Right lobe of liver (tissue), 6 donors: ENCODE measurements around the gene IRF4. TPM values are rescaled to one million over a fixed set of nuclear protein-coding genes. Genes with fewer than 3 reads are reported as not detected.
"Not testable (repeated sequence)": the region's sequence is repeated elsewhere in the genome, so short reads cannot be mapped to it uniquely, and the experiment has no call there.

Experiments
- ATAC-seq, 4 donors: fragments of 200-7000 bp; cut with Tn5 transposase; one replicate each; pipeline ENCODE4 v1.9.1; 2020; ENCODE audit warnings: mild to moderate bottlenecking in 4 of 4, moderate library complexity in 4 of 4
- DNase-seq, 3 donors: peaks; one replicate each; pipeline ENCODE4 v3.0.0-alpha.2; 2020
- H3K27ac ChIP-seq, 3 donors: fragments of 200-600 bp; one replicate each; pipeline ENCODE4 v1.8.0; 2022
- H3K27me3 ChIP-seq, 2 donors: fragments of 200-600 bp; one replicate each; pipeline ENCODE4 v1.8.0; 2022
- H3K36me3 ChIP-seq, 4 donors: fragments of 200-600 bp; sonication (generic) in 1 of 4; one replicate each; pipeline versions ENCODE4 v1.5.1 to v1.8.0; 2017 to 2022; ENCODE audit warnings: control low read depth in 1 of 4
- H3K4me1 ChIP-seq, 4 donors: fragments of 200-600 bp; sonication (generic) in 1 of 4; one replicate each; pipeline versions ENCODE4 v1.5.1 to v1.8.0; 2017 to 2022; ENCODE audit warnings: control low read depth in 1 of 4
- H3K4me3 ChIP-seq, 3 donors: fragments of 200-600 bp; one replicate each; pipeline ENCODE4 v1.8.0; 2022
- H3K9me3 ChIP-seq, 4 donors: fragments of 200-600 bp; sonication (generic) in 1 of 4; one replicate each; pipeline versions ENCODE4 v1.5.1 to v1.8.0; 2017 to 2022; ENCODE audit warnings: control low read depth in 1 of 4
- CTCF ChIP-seq, 4 donors: fragments of 200-600 bp in 3 of 4; fragments of 450-650 bp in 1 of 4; IDR thresholded peaks; one replicate each; pipeline versions ENCODE4 v1.5.1 to v1.8.0; 2016 to 2022; ENCODE audit warnings: antibody characterized with exemption in 4 of 4, mild to moderate bottlenecking in 2 of 4
- POLR2A ChIP-seq: fragments of 450-650 bp; IDR thresholded peaks from one replicate; pipeline ENCODE4 v1.6.1; 2017; ENCODE audit warnings: antibody characterized with exemption, mild to moderate bottlenecking
- WGBS: methylation state at CpG from one replicate; pipeline ENCODE4 v1.1.6; 2018; ENCODE audit warnings: low coverage, low lambda C conversion rate; ENCODE audit not compliant: insufficient coverage; ENCODE audit errors: missing lambda C conversion rate; 5-methylcytosine and 5-hydroxymethylcytosine counted together
- intact Hi-C, 2 donors: fragments of 100-400 bp; cut with DNase I; formaldehyde crosslinking; loops; one replicate each; pipeline versions ENCODE4 v1.11.2 to v1.14.1; 2022
- total RNA-seq, 6 experiments: library from RNA; depleted of rRNA in 2 of 6; stranded (reverse); fragments of >200 nt in 2 of 6; fragmentation: NEBNext Ultra II Directional in 3 of 6; extraction: Animal tissue kit (Norgen Biotek cat#: 25700) in 3 of 6; gene quantifications; one replicate each; pipeline versions ENCODE4 v1.1.0 to v1.2.4, GENCODE V29; 2016 to 2023
- donor health status: DM: no; HTN: yes; CAD: no.
- donor health status: DM: no; HTN: no; CAD: no.
- donor health status: DM: no; HTN: no; CAD: no.
- donor health status: DM: no; HTN: yes; CAD: no.
- donor health status: DM: no; HTN: yes; CAD: no.

Gene IRF4
- total RNA-seq, 6 experiments from 2014 or later, result 0.24 to 5.0 (median 1.6) TPM

- H3K4me3 ChIP-seq, result no peak overlapping the region
- H3K27me3 ChIP-seq, result no peaks in the 10 kb centered on the region
- ATAC-seq (peak in 3 of 4 donors; percentile 28 to 93 (median 44)), DNase-seq (no peak)
- H3K36me3 ChIP-seq, result no peaks in the 10 kb centered on the region
- no peak for TF ChIP-seq POLR2A
- no peak for TF ChIP-seq CTCF (IDR thresholded peaks at IDR 0.05)
- H3K27ac ChIP-seq, result no peak overlapping the region
- WGBS, result 21% methylated on average over 6 of the region's 6 CpGs
- intact Hi-C loops, result no loop called here
- no peaks in the 10 kb centered on the region for H3K4me1 ChIP-seq
- no peaks in the 10 kb centered on the region for H3K9me3 ChIP-seq
These were observed 31.0 kb downstream of the IRF4 start for GRCh38 chr6:422433-423054.

- Histone ChIP-seq H3K36me3 (no peaks in the 10 kb centered on the region), H3K4me3 (no peak overlapping the region), H3K4me1 (no peaks in the 10 kb centered on the region), H3K27ac (peak overlapping the region in 1 of 3 donors; percentile 25), H3K27me3 (no peaks in the 10 kb centered on the region), H3K9me3 (no peaks in the 10 kb centered on the region)
- 79% methylated on average over 8 of the region's 11 CpGs for WGBS
- ATAC-seq (no peak), DNase-seq (no peak)
- no peak for TF ChIP-seq CTCF (IDR thresholded peaks at IDR 0.05)
- no peak for TF ChIP-seq POLR2A
- intact Hi-C loops, result no loop called here
These were observed 31.7 kb downstream of the IRF4 start for GRCh38 chr6:423055-423798.

- Histone ChIP-seq H3K27ac (no peak overlapping the region), H3K4me3 (no peak overlapping the region), H3K4me1 (no peaks in the 10 kb centered on the region), H3K27me3 (no peaks in the 10 kb centered on the region), H3K36me3 (no peaks in the 10 kb centered on the region), H3K9me3 (no peaks in the 10 kb centered on the region)
- ATAC-seq, result no peak
- intact Hi-C loops, result no loop called here
- no peak for TF ChIP-seq CTCF (IDR thresholded peaks at IDR 0.05)
- TF ChIP-seq POLR2A, result no peak
- DNase-seq, result no peak
- 90% methylated on average over 2 of the region's 39 CpGs for WGBS
These were observed 32.3 kb downstream of the IRF4 start for GRCh38 chr6:423799-424345.

- Histone ChIP-seq H3K27me3 (no peaks in the 10 kb centered on the region), H3K4me3 (no peak overlapping the region), H3K9me3 (no peaks in the 10 kb centered on the region), H3K4me1 (no peaks in the 10 kb centered on the region), H3K27ac (no peak overlapping the region), H3K36me3 (no peaks in the 10 kb centered on the region)
- WGBS, result 78% methylated on average over 15 of the region's 27 CpGs
- TF ChIP-seq POLR2A (no peak), CTCF (IDR thresholded peaks at IDR 0.05) (no peak)
- no peak for ATAC-seq
- intact Hi-C loops, result no loop called here
- DNase-seq, result no peak
These were observed 33.3 kb downstream of the IRF4 start for GRCh38 chr6:424741-425417.

- intact Hi-C loops, ATAC-seq, H3K27ac ChIP-seq, H3K9me3 ChIP-seq, DNase-seq, H3K4me1 ChIP-seq, H3K4me3 ChIP-seq, H3K27me3 ChIP-seq, H3K36me3 ChIP-seq: not testable (repeated sequence)
- WGBS, result 68% methylated on average over 6 of the region's 7 CpGs
These were observed 33.9 kb downstream of the IRF4 start for GRCh38 chr6:425418-425788.

- H3K4me1 ChIP-seq, H3K27me3 ChIP-seq, DNase-seq, intact Hi-C loops, H3K27ac ChIP-seq, H3K4me3 ChIP-seq, ATAC-seq, H3K36me3 ChIP-seq, H3K9me3 ChIP-seq: not testable (repeated sequence)
- no CpG with 5 or more reads among the region's 45 CpGs for WGBS
These were observed 34.7 kb downstream of the IRF4 start for GRCh38 chr6:426198-426738.
